Ovary (tissue), 9 donors: ENCODE data around the gene TMEM167A. TPM values are rescaled to one million over a fixed set of nuclear protein-coding genes. Genes with fewer than 3 reads are reported as not detected.

ENCODE experiments used
- DNase-seq, 5 donors: peaks; one replicate each; pipeline ENCODE4 v3.0.0-alpha.2; 2019 to 2020
- H3K27ac ChIP-seq, 2 donors: fragments of 200-600 bp; one replicate each; pipeline versions ENCODE4 v1.5.1 to v1.8.0; 2019 to 2022
- H3K27me3 ChIP-seq: fragments of 200-600 bp; one replicate; pipeline ENCODE4 v1.8.0; 2022
- H3K36me3 ChIP-seq: fragments of 200-600 bp; sonication (generic); one replicate; pipeline ENCODE4 v1.5.1; 2019
- H3K4me1 ChIP-seq: one replicate; pipeline ENCODE4 v1.8.1; 2013; ENCODE audit warnings: mild to moderate bottlenecking, moderate library complexity; ENCODE audit not compliant: insufficient read depth
- H3K4me3 ChIP-seq: fragments of 200-600 bp; sonication (generic); one replicate; pipeline ENCODE4 v1.5.1; 2017
- H3K9me3 ChIP-seq, 2 donors: fragments of 200-600 bp in 1 of 2; sonication (generic) in 1 of 2; one replicate each; pipeline versions ENCODE4 v1.5.1 to v1.8.1; 2013 to 2019; ENCODE audit warnings: mild to moderate bottlenecking in 1 of 2, moderate library complexity in 1 of 2
- EP300 ChIP-seq: sonication (generic); formaldehyde crosslinking; IDR thresholded peaks from one replicate; pipeline ENCODE4 v1.6.1; 2017; ENCODE audit warnings: antibody characterized with exemption
- POLR2A ChIP-seq: fragments of 450-650 bp; IDR thresholded peaks from one replicate; pipeline ENCODE4 v1.6.1; 2017; ENCODE audit warnings: antibody characterized with exemption, mild to moderate bottlenecking, moderate library complexity
- WGBS, 3 donors: extraction: QIAGEN DNeasy Blood & Tissue Kit in 1 of 3; methylation state at CpG; one replicate each; pipeline versions ENCODE4 v1.1.5 to v1.1.7; 2013 to 2017; 5-methylcytosine and 5-hydroxymethylcytosine counted together
- intact Hi-C, 4 donors: fragments of 100-400 bp; cut with DNase I; formaldehyde crosslinking; loops; one replicate each; pipeline versions ENCODE4 v1.11.0 to v1.15.1; 2022 to 2023
- polyA plus RNA-seq, 2 donors: library from polyadenylated mRNA; stranded (reverse); fragments of 200-250 nt in 1 of 2; fragments of 350-450 nt in 1 of 2; fragmentation: Illumina TruSeq in 1 of 2; extraction: RNeasy Lipid Tissue Mini Kit (QIAGEN cat#74804) in 1 of 2; gene quantifications; one replicate each; pipeline ENCODE4 v1.2.3, GENCODE V29; 2013 to 2014
- total RNA-seq, 7 donors: library from RNA; depleted of rRNA in 2 of 7; stranded (reverse); fragments of >200 nt in 2 of 7; fragmentation: NEBNext Ultra II Directional in 3 of 7; extraction: Animal tissue kit (Norgen Biotek cat#: 25700) in 3 of 7; gene quantifications; one replicate each; pipeline versions ENCODE4 v1.1.0 to v1.2.4, GENCODE V29; 2016 to 2023
- TF ChIP-seq, protein P1 (sequence below), 3 donors: fragments of 450-650 bp in 2 of 3; fragments of 200-600 bp in 1 of 3; IDR thresholded peaks; one replicate each; pipeline versions ENCODE4 v1.5.1 to v1.8.0; 2016 to 2022; ENCODE audit warnings: antibody characterized with exemption in 3 of 3, mild to moderate bottlenecking in 1 of 3
- donor health status: DM: no; HTN: no; CAD: no; lungs with moderate emphysema.
- donor health status: DM: no; HTN: no; CAD: no.
- donor health status: Bipolar disorder and iron deficiency.
- donor health status: DM: yes; HTN: yes; CAD: no.
- donor health status: DM: no; HTN: no; CAD: no.
- donor health status: DM: yes; HTN: yes; CAD: no.

Gene TMEM167A
- total and polyA plus RNA-seq, 9 donors, result 17.8 to 49.2 (median 30.5) TPM

DNA sequence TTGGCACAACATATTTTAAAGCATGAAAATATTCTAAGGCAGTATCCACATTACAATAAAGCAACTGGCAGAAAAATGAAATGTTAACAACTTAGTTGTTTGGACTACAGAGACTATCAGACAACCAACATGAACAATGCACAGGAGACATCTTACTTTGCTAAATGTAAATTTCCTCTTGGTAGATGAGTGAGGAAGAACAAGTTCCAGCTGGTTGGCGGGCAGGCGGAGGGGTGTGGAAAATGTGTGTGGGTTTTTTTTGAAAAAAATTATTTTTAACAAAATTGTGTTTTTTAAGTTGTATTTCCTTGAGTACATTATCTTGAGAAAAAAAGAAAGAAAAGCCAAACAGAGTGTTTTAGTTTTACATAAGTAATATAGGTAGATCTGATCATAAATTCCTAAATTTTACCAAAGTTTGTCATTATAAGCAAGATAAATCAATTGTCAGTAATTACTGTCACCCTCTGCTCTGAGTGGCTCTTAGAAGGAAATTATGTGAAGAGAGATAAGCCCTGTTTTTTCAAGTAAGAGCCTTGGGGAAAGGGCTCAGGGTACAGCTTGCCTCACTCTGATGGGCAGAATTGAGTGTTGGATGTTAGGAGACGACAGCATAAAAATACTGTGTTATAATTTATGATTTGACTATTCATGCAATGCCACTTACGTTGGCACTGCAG lies 42.5 kb downstream of the TMEM167A start:
- no peak overlapping the region for H3K4me3 ChIP-seq
- no peaks in the 10 kb centered on the region for H3K27me3 ChIP-seq
- no peaks in the 10 kb centered on the region for H3K4me1 ChIP-seq
- H3K27ac ChIP-seq, result no peak overlapping the region
- TF ChIP-seq, protein P1, sequence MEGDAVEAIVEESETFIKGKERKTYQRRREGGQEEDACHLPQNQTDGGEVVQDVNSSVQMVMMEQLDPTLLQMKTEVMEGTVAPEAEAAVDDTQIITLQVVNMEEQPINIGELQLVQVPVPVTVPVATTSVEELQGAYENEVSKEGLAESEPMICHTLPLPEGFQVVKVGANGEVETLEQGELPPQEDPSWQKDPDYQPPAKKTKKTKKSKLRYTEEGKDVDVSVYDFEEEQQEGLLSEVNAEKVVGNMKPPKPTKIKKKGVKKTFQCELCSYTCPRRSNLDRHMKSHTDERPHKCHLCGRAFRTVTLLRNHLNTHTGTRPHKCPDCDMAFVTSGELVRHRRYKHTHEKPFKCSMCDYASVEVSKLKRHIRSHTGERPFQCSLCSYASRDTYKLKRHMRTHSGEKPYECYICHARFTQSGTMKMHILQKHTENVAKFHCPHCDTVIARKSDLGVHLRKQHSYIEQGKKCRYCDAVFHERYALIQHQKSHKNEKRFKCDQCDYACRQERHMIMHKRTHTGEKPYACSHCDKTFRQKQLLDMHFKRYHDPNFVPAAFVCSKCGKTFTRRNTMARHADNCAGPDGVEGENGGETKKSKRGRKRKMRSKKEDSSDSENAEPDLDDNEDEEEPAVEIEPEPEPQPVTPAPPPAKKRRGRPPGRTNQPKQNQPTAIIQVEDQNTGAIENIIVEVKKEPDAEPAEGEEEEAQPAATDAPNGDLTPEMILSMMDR (IDR thresholded peaks at IDR 0.05), result no peak
- no peak for TF ChIP-seq POLR2A
- no peak for TF ChIP-seq EP300
- no peaks in the 10 kb centered on the region for H3K9me3 ChIP-seq
- no peak for DNase-seq
- H3K36me3 ChIP-seq, result no peaks in the 10 kb centered on the region
- WGBS, 3 donors, result 91 to 93% (median 92%) methylated on average over 4 of the region's 4 CpGs
- intact Hi-C loops, result no loop called here

DNA sequence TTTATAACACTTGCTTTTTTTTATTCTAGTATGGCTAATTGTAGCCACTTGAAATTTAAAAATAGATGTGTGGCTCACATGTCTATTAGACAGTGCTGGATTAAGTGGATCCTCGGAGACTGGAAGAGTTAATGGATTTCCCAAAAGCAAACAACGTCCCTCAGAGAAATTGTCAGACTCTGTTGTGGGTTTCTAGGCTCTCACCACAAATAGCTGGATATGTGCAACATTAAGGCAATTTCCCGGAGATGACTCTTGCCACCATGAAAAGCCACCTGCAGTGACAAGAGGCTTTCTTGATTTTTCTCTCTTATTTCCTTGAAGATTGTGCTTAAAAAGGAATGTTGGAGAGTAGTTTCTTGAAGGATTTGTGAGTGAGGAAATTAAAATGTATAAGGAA lies 43.2 kb downstream of the TMEM167A start:
- H3K4me3 ChIP-seq, result no peak overlapping the region
- H3K27me3 ChIP-seq, result no peaks in the 10 kb centered on the region
- H3K36me3 ChIP-seq, result no peaks in the 10 kb centered on the region
- WGBS, 3 donors, result 82 to 84% (median 83%) methylated on average over 3 of the region's 3 CpGs
- intact Hi-C loops, result no loop called here
- H3K27ac ChIP-seq, result no peak overlapping the region
- TF ChIP-seq POLR2A, result no peak
- TF ChIP-seq, protein P1 (IDR thresholded peaks at IDR 0.05), result no peak
- no peak for TF ChIP-seq EP300
- no peaks in the 10 kb centered on the region for H3K9me3 ChIP-seq
- no peak for DNase-seq
- no peaks in the 10 kb centered on the region for H3K4me1 ChIP-seq

DNA sequence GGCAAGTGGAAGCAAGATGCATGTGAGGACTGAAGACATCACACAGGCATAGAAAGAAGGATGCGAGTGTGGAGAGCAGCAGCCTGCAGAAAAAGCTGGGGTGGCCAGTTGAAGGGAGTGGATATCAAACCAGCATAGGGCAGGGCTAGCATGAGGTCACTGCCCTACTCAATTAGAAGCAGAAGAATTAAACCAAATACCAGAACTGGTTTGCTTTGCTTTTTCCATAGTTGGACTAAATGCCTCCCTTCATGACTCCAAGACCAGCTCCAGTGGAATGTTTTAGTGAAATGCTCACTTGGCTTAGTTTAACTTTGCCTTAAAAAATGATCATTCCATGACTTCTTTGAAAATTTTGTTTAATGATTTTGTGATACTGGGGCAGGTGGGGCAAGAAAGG lies 45.8 kb downstream of the TMEM167A start:
- Histone ChIP-seq H3K27ac (no peak overlapping the region), H3K27me3 (no peaks in the 10 kb centered on the region), H3K4me1 (no peaks in the 10 kb centered on the region), H3K36me3 (no peaks in the 10 kb centered on the region), H3K9me3 (no peaks in the 10 kb centered on the region), H3K4me3 (no peak overlapping the region)
- 57 to 88% (median 85%) methylated on average over 1 of the region's 1 CpG for WGBS, 3 donors
- intact Hi-C loops, result no loop called here
- DNase-seq, result no peak
- TF ChIP-seq EP300 (no peak), POLR2A (no peak)
- TF ChIP-seq, protein P1 (IDR thresholded peaks at IDR 0.05), result no peak

DNA sequence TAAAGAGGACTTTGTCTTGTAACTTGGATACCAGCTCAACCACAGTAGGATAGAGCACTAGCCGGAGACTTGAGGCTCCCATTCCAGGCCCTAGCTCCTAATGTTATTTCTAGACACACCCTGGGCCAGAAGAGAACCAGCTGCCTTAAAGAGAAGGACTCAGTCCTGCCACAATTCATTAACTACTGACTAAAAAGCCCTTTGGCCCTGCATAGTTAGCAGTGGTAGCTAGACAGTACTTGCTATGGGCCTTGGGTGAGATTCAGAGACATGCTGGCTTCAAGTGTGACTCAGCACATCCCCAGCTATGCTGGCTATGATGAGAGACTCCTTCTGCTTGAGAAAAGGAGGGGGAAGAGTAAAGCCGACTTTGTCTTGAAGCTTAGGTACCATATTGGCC lies 47.3 kb downstream of the TMEM167A start:
- no peak overlapping the region for H3K4me3 ChIP-seq
- H3K36me3 ChIP-seq, result no peaks in the 10 kb centered on the region
- no peak for DNase-seq
- intact Hi-C loops, result no loop called here
- 92 to 97% (median 95%) methylated on average over 2 of the region's 2 CpGs for WGBS, 3 donors
- H3K4me1 ChIP-seq, result no peaks in the 10 kb centered on the region
- no peak for TF ChIP-seq EP300
- TF ChIP-seq, protein P1 (IDR thresholded peaks at IDR 0.05), result no peak
- no peak for TF ChIP-seq POLR2A
- no peak overlapping the region for H3K27ac ChIP-seq
- no peaks in the 10 kb centered on the region for H3K9me3 ChIP-seq
- H3K27me3 ChIP-seq, result no peaks in the 10 kb centered on the region
